Panc1 (cell line): ENCODE measurements around the gene DPH5. TPM values are rescaled to one million over a fixed set of nuclear protein-coding genes. Genes with fewer than 3 reads are reported as not detected.

Source experiments
- ATAC-seq: fragments of 200-7000 bp; cut with Tn5 transposase; 2 replicates; pipeline ENCODE4 v1.9.1; 2020; ENCODE audit warnings: mild to moderate bottlenecking, moderate library complexity
- BruUV-seq: library from RNA; stranded (reverse); fragments of 400-500 nt; replicated peaks from 2 replicates; lab custom pipeline; 2021; lab: Mats Ljungman, UMichigan
- CTCF ChIA-PET: fragments of 300-600 bp; sonication (Branson Sonifier 250); formaldehyde crosslinking; loops from one replicate; lab custom pipeline; 2022; ENCODE audit warnings: antibody characterized with exemption; lab: Charles Lee
- POLR2A ChIA-PET: fragments of 300-600 bp; sonication (Branson Sonifier 250); formaldehyde crosslinking; loops from one replicate; lab custom pipeline; 2022; ENCODE audit warnings: antibody characterized with exemption; lab: Charles Lee
- DNase-seq: peaks from one replicate; pipeline ENCODE4 v3.0.0-alpha.2; 2010; ENCODE audit warnings: low read depth, low spot score
- H3K27ac ChIP-seq: 2 replicates; pipeline ENCODE4 v1.5.1; 2011; ENCODE audit warnings: mild to moderate bottlenecking, low read length, inconsistent platforms
- H3K27me3 ChIP-seq: fragments of 200-500 bp; sonication (Bioruptor generic); 2 replicates; pipeline ENCODE4 v1.6.0; 2014; ENCODE audit warnings: low read length, inconsistent platforms; ENCODE audit not compliant: control insufficient read depth, insufficient read depth
- H3K36me3 ChIP-seq: fragments of 200-500 bp; sonication (Bioruptor generic); 2 replicates; pipeline ENCODE4 v1.5.1; 2014; ENCODE audit warnings: inconsistent platforms, mild to moderate bottlenecking, low read length, moderate library complexity; ENCODE audit not compliant: control insufficient read depth, insufficient read depth
- H3K4me1 ChIP-seq: 2 replicates; pipeline ENCODE4 v1.5.1; 2011; ENCODE audit warnings: inconsistent platforms, mild to moderate bottlenecking, low read length, moderate library complexity; ENCODE audit not compliant: control insufficient read depth, insufficient read depth
- H3K4me3 ChIP-seq, 2 experiments: 2 replicates each; pipeline ENCODE4 v1.5.1; 2011 to 2012; ENCODE audit warnings: low read depth in 2 of 2, low read length in 2 of 2, mild to moderate bottlenecking in 2 of 2, inconsistent platforms in 1 of 2, moderate library complexity in 1 of 2
- H3K9me3 ChIP-seq: fragments of 200-500 bp; sonication (Bioruptor generic); 2 replicates; pipeline ENCODE4 v1.5.1; 2014; ENCODE audit warnings: low read depth, mild to moderate bottlenecking, inconsistent platforms, low read length, moderate library complexity; ENCODE audit not compliant: control insufficient read depth, insufficient read depth
- CTCF ChIP-seq: fragments of 450-650 bp; IDR thresholded peaks from 2 replicates; pipeline ENCODE4 v1.5.1; 2017; ENCODE audit warnings: mild to moderate bottlenecking
- POLR2AphosphoS5 ChIP-seq: IDR thresholded peaks from 2 replicates; pipeline ENCODE4 v1.6.1; 2012; ENCODE audit warnings: mild to moderate bottlenecking, low read depth, low read length, moderate library complexity
- REST ChIP-seq, 2 experiments: IDR thresholded peaks; 2 replicates each; pipeline ENCODE4 v1.6.1; 2011 to 2012; ENCODE audit warnings: low read depth in 2 of 2, control low read depth in 1 of 2, low read length in 1 of 2, mild to moderate bottlenecking in 1 of 2, moderate library complexity in 1 of 2; ENCODE audit not compliant: insufficient read depth in 1 of 2
- SIN3A ChIP-seq: IDR thresholded peaks from 2 replicates; pipeline ENCODE4 v1.6.1; 2012; ENCODE audit warnings: low read depth, mild to moderate bottlenecking, low read length, moderate library complexity, borderline replicate concordance; ENCODE audit not compliant: insufficient read depth
- TCF7L2 ChIP-seq: IDR thresholded peaks from 2 replicates; pipeline ENCODE4 v1.6.1; 2011; ENCODE audit warnings: mild to moderate bottlenecking, low read depth, low read length, inconsistent platforms
- in situ Hi-C: cut with HindIII; loops from 2 replicates; pipeline ENCODE4 v1.10.0; 2016; ENCODE audit warnings: low sequenced_read_pairs, low pct_unique_long_range_greater_than_20kb
- intact Hi-C: fragments of 100-400 bp; cut with micrococcal nuclease; formaldehyde crosslinking; loops from one replicate; pipeline ENCODE4 v1.10.0; 2022; ENCODE audit not compliant: unreplicated experiment
- total RNA-seq: library from RNA; stranded (reverse); gene quantifications from one replicate; pipeline ENCODE4 v1.2.1, GENCODE V29; 2021; ENCODE audit not compliant: unreplicated experiment

The DPH5 gene
- total RNA-seq, 1 experiment from 2014 or later: 22.6 TPM

DNA sequence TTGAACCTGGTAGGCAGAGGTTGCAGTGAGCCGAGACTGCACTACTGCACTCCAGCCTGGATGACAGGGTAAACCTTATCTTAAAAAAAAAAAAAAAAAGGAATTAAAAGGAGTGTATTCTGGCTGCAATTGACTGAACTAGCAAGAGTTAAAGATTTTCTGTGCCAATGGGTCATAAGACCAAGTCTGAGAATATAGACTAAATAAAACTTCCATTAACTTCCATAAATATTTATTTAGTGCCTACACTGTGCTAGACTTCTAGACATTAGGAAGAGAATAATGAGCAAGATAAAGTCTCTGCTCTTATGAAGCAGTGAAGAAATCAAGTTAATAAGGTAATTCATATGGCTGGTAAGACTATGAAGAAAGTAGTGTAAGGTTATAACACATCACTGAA, 27.2 kb downstream of the DPH5 start:
- CTCF ChIA-PET: no interaction called here
- Histone ChIP-seq H3K4me3 (no peak overlapping the region), H3K27ac (no peak overlapping the region), H3K27me3 (no peaks in the 10 kb centered on the region), H3K4me1 (no peaks in the 10 kb centered on the region), H3K9me3 (no peaks in the 10 kb centered on the region), H3K36me3 (no peaks in the 10 kb centered on the region; the same call in 1 of the 2 replicates)
- in situ Hi-C loops (no loop called here), intact Hi-C loops (no loop called here)
- POLR2A ChIA-PET: no interaction called here
- no peak for ATAC-seq
- DNase-seq: no peak
- TF ChIP-seq SIN3A: no peak
- no peak for TF ChIP-seq POLR2AphosphoS5
- TF ChIP-seq REST (IDR thresholded peaks at IDR 0.05; ENCODE audit: insufficient read depth in 1 of 2, low read depth in 2 of 2, low read length in 1 of 2): no peak
- TF ChIP-seq TCF7L2: no peak
- no peak for TF ChIP-seq CTCF
- BruUV-seq: no TSS peak

GRCh38 chr1:100995198-100995988, 30.2 kb downstream of the DPH5 start:
- Histone ChIP-seq H3K4me3 (no peak overlapping the region), H3K36me3 (peaks cover 2% of the 10 kb centered on the region; the same call in 1 of the 2 replicates), H3K9me3 (no peaks in the 10 kb centered on the region), H3K27ac (no peak overlapping the region), H3K4me1 (no peaks in the 10 kb centered on the region), H3K27me3 (no peaks in the 10 kb centered on the region)
- ChIA-PET CTCF (no interaction called here), POLR2A (no interaction called here)
- intact Hi-C loops (no loop called here), in situ Hi-C loops (no loop called here)
- TF ChIP-seq SIN3A (no peak), REST (IDR thresholded peaks at IDR 0.05; ENCODE audit: insufficient read depth in 1 of 2, low read depth in 2 of 2, low read length in 1 of 2) (no peak), CTCF (no peak), POLR2AphosphoS5 (no peak), TCF7L2 (no peak)
- DNase-seq: no peak
- no TSS peak for BruUV-seq
- ATAC-seq: no peak
